Renal cortical epithelial cell (primary cell): ENCODE measurements around the gene TECPR1. TPM values are rescaled to one million over a fixed set of nuclear protein-coding genes. Genes with fewer than 3 reads are reported as not detected.

Experiments
- DNase-seq: peaks from one replicate; pipeline ENCODE4 v3.0.0-alpha.2; 2011; ENCODE audit warnings: low read depth
- total RNA-seq: library from RNA; depleted of rRNA; stranded (reverse); fragments of >200 nt; gene quantifications from 2 replicates; pipeline ENCODE4 v1.2.3, GENCODE V29; 2014

TECPR1 gene
- total RNA-seq, 1 donor from 2014 or later: 22.0 TPM

- DNase-seq: no peak
These were observed 9.1 kb downstream of the TECPR1 start for GRCh38 chr7:98242934-98243333.

GRCh38 chr7:98242342-98242741, 9.7 kb downstream of the TECPR1 start:
- no peak for DNase-seq

- DNase-seq: no peak
These were observed 10.3 kb downstream of the TECPR1 start for GRCh38 chr7:98241674-98242241.

GRCh38 chr7:98240961-98241673, 10.9 kb downstream of the TECPR1 start:
- DNase-seq: no peak

- DNase-seq: no peak
These were observed 13.1 kb downstream of the TECPR1 start for GRCh38 chr7:98238976-98239375.

- DNase-seq: no peak
These were observed 14.0 kb downstream of the TECPR1 start for GRCh38 chr7:98238076-98238475.

GRCh38 chr7:98236355-98237185, 15.5 kb downstream of the TECPR1 start:
- DNase-seq: no peak

GRCh38 chr7:98235901-98236300, 16.1 kb downstream of the TECPR1 start:
- DNase-seq: no peak

- DNase-seq: no peak
These were observed 17.4 kb downstream of the TECPR1 start for GRCh38 chr7:98234429-98235147.

- DNase-seq: no peak
These were observed 18.6 kb downstream of the TECPR1 start for GRCh38 chr7:98233219-98234070.

- no peak for DNase-seq
These were observed 19.2 kb downstream of the TECPR1 start for GRCh38 chr7:98232799-98233198.

- no peak for DNase-seq
These were observed 19.8 kb downstream of the TECPR1 start for GRCh38 chr7:98232263-98232585.

- DNase-seq: no peak
These were observed 20.4 kb downstream of the TECPR1 start for GRCh38 chr7:98231493-98232262.

GRCh38 chr7:98230746-98231471, 21.1 kb downstream of the TECPR1 start:
- no peak for DNase-seq

GRCh38 chr7:98229991-98230745, 21.9 kb downstream of the TECPR1 start:
- no peak for DNase-seq

- no peak for DNase-seq
These were observed 22.6 kb downstream of the TECPR1 start for GRCh38 chr7:98229441-98229840.

GRCh38 chr7:98228801-98229200, 23.2 kb downstream of the TECPR1 start:
- DNase-seq: no peak

GRCh38 chr7:98227939-98228338, 24.1 kb downstream of the TECPR1 start:
- DNase-seq: no peak
